ENCODE measurements around the gene BPIFB3.
A peak's percentile ranks its signal among the peaks of the same experiment; 100 is the strongest.

The BPIFB3 gene

GRCh38 chr20:33015700-33016580 lies 37.8 kb upstream of the BPIFB3 start:
- DNase-seq = no peak

- no peak for DNase-seq
Observed at GRCh38 chr20:33016581-33017109, 37.1 kb upstream of the BPIFB3 start.

GRCh38 chr20:33017542-33017941 lies 36.2 kb upstream of the BPIFB3 start:
- DNase-seq = no peak

GRCh38 chr20:33018169-33018931 lies 35.4 kb upstream of the BPIFB3 start:
- DNase-seq = no peak

GRCh38 chr20:33019465-33020277 lies 34.0 kb upstream of the BPIFB3 start:
- no peak for DNase-seq

- no peak for DNase-seq
Observed at GRCh38 chr20:33020278-33021161, 33.2 kb upstream of the BPIFB3 start.

GRCh38 chr20:33021879-33022278 lies 31.8 kb upstream of the BPIFB3 start:
- DNase-seq = no peak

- DNase-seq = peak; percentile 67 to 93
Observed at GRCh38 chr20:33022289-33022688, 31.4 kb upstream of the BPIFB3 start.

GRCh38 chr20:33022694-33023438 lies 30.8 kb upstream of the BPIFB3 start:
- no peak for DNase-seq

- DNase-seq = no peak
Observed at GRCh38 chr20:33023439-33024242, 30.1 kb upstream of the BPIFB3 start.

GRCh38 chr20:33024243-33024560 lies 29.5 kb upstream of the BPIFB3 start:
- DNase-seq = no peak

GRCh38 chr20:33024609-33025317 lies 28.9 kb upstream of the BPIFB3 start:
- DNase-seq = no peak

GRCh38 chr20:33025318-33025876 lies 28.3 kb upstream of the BPIFB3 start:
- no peak for DNase-seq

GRCh38 chr20:33026072-33026778 lies 27.5 kb upstream of the BPIFB3 start:
- DNase-seq = no peak

GRCh38 chr20:33026779-33027759 lies 26.6 kb upstream of the BPIFB3 start:
- no peak for DNase-seq

- DNase-seq = no peak
Observed at GRCh38 chr20:33027769-33028751, 25.6 kb upstream of the BPIFB3 start.
